HT-29 (cell line): ENCODE results near the gene MXRA7. TPM values are rescaled to one million over a fixed set of nuclear protein-coding genes. Genes with fewer than 3 reads are reported as not detected.
"Not testable (repeated sequence)": the region's sequence is repeated elsewhere in the genome, so short reads cannot be mapped to it uniquely, and the experiment has no call there.

ENCODE experiments used
- DNase-seq: peaks from one replicate; pipeline ENCODE4 v3.0.0-alpha.2; 2015; ENCODE audit warnings: low spot score
- small RNA-seq: library from RNA; depleted of rRNA; stranded (forward); fragments of <200 nt; gene quantifications from one replicate; pipeline ENCODE3, GENCODE V24; 2014
- total RNA-seq: library from RNA; depleted of rRNA; stranded (reverse); fragments of >200 nt; shearing (Covaris generic); gene quantifications from 2 replicates; pipeline ENCODE4 v1.2.3, GENCODE V29; 2014; rRNA removed

Gene MXRA7
- total RNA-seq, 1 experiment from 2014 or later = 0.23 TPM

GRCh38 chr17:76643553-76644148 lies 67.1 kb downstream of the MXRA7 start, which contains the start of gene ST6GALNAC1:
ST6GALNAC1 (minus strand) TSS chr17:76643757; CDS start chr17:76643638, 119 bp downstream.
- peak; percentile 62 for DNase-seq

GRCh38 chr17:76642994-76643393 lies 67.8 kb downstream of the MXRA7 start:
- DNase-seq = no peak

- DNase-seq = no peak
These were observed 68.7 kb downstream of the MXRA7 start for GRCh38 chr17:76642032-76642561.

GRCh38 chr17:76641501-76641900 lies 69.3 kb downstream of the MXRA7 start:
- DNase-seq = peak; percentile 80

DNA sequence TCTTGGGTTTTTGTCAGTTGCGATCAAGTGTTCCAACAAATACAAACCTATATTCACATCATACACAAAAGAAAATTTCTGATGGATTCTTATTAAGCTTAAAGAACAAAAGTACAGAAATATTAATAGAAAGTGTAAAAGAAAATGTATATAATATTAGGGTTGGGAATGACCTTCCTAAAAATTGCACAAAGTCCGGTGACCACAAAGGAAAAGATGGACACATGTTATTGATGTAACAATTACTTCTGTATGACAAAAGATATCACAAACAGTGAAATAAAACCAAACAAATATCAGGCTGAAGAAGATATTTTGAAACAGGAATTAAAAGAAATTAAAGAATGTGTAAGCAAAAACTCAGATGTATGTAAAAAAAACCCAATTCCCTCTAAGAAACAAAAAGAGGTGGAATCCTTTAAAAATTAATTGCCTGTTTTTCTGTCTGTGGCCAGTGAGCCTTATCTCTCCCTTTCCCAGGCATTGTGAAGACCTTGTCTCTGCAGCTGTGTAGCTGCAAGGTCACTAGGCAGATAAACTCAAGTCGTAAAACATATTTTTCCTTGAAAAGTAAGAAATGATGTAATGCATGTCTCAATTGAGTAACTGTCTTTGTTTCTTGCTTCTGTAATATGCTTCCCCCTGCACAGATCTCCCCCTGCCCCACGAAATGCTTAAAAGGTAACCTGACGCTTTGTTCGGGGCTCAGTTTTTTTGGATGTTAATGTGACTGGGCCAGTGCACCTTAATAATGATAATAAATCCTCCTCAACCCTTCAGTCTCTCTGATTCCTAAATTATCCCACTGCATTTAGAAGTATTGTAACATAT lies 70.0 kb downstream of the MXRA7 start:
- no peak for DNase-seq

GRCh38 chr17:76638263-76638662 lies 72.5 kb downstream of the MXRA7 start:
- DNase-seq = no peak

GRCh38 chr17:76636486-76637206 lies 74.1 kb downstream of the MXRA7 start:
- not testable (repeated sequence) for DNase-seq

DNA sequence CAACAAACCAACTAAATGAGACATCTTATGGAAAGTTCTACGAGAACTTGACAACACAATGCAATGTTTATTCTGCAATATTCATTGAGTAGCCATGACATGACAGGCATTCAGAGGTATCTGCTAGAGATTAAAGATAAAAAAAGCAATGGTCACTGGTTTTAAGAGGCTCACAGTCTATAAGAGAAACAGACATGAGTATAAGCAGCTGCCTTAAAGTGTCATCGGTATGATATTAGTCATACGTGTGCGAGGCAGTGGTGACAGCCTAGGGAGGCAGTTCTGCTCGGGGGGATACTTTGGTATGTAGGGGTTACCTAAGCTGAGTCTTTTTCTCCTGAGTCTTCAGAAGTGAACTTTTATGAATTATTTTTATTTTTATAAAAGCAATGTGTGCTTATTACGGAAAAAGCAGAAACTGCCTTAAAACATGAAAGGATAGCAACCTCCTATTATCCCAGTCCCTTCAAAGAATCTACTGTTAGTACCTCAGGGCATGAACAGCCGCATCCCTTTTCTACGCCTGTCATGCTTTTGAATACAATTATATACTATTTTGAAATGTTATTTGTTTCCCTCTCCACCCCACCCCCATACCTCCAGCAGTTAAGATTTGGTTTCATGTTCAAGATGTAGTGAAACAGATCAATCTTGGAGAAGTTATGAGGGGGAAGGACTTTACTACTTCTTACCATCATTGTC lies 75.0 kb downstream of the MXRA7 start:
- DNase-seq = no peak

DNA sequence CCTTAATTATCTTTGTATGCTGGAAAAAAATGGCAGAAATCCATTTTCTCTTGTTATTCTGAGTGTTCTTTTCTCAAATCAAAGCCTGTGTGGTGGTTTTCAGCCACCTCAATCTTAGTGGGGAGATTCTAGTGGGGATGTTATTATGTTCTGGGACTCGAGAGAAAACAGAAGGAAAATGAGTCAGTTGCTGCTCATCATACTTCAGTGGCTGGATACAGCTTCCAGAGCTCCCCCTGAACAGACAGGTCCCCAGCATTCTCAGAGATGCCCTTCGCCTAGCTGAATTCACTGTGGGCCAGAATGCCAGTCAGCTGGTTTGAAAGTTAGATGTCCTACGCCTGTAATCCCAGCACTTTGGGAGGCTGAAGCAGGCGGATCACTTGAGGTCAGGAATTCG lies 75.7 kb downstream of the MXRA7 start:
- DNase-seq = no peak

DNA sequence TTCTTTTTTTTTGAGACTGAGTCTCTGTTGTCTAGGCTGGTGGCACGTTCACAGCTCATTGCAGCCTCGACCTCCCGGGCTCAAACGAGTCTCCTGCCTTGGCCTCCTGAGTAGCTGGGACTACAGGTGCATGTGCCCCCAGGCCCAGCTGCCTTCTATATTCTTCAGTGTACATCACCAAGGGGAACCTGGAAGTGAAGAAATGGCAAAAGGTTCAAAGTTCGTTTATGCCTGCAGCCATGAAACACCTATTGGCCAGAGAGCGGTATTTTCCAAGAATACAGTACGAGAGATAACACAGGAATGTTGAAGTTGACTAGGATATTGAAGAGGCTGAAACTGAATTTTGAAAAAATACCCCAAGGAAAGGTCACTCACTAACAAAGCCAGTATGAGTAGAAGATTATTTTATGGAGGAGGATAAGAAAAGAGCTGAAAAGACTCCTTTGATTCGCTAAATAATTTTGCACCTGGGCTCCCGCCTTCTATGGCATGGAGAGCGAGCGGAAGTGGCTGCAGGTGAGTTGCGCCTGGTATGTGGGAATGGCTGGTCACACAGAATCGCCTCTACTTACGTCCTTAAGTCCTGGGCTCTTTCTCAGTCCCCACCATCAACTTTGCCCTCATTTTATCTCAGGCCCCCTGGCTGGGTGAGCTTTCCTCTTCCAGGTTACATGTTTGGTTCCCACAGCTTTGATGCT lies 77.0 kb downstream of the MXRA7 start:
- no peak for DNase-seq

- no peak for DNase-seq
These were observed 78.8 kb downstream of the MXRA7 start for GRCh38 chr17:76631821-76632565.

DNA sequence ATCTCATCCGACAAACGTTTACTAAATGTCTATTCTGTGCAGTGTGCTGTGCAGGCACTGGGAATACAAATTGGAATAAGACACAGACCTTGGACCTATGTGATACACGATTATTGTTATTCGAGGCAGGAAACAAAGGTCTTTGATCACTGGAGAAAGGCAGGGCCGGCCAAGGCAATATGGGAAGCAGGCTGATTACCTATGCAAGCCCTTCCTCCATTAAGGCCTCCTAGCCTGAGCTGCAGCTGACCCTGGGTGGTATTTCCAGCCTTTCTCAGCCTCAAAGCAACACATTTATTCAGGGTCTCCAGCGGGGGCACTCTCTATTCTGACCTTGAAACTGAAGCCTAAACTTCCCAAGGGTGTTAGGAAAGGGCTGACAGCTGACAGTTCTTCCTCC lies 80.6 kb downstream of the MXRA7 start:
- DNase-seq = no peak

Small RNA genes lying within 50 kb of the gene (small RNA-seq; reads per million reads assigned to genes)
- gene AC005837.3 = not detected
- not detected for gene RF02271
- not detected for gene RNU6-227P
- not detected for gene RNU6-97P
- gene RNY4P36 = 0.43 reads per million

Other genes with a start within 250 kb of the MXRA7 start
- gene AANAT, start 243.4 kb downstream of the MXRA7 start, total RNA-seq = not detected in 2 replicates
- gene RHBDF2, start 209.5 kb downstream of the MXRA7 start, total RNA-seq = 42.0 and 46.5 TPM in 2 replicates
- gene CYGB, start 173.3 kb downstream of the MXRA7 start, total RNA-seq = not detected in 2 replicates
- not detected in 2 replicates for gene PRCD, start 170.9 kb downstream of the MXRA7 start, total RNA-seq
- gene ST6GALNAC2, start 125.1 kb downstream of the MXRA7 start, total RNA-seq = 1.0 and 2.6 TPM in 2 replicates
- 5.3 and 9.6 TPM in 2 replicates for gene ST6GALNAC1, start 67.2 kb downstream of the MXRA7 start, total RNA-seq
- gene JMJD6, start 15.6 kb upstream of the MXRA7 start, total RNA-seq = 28.0 and 34.0 TPM in 2 replicates
- 52.1 and 52.8 TPM in 2 replicates for gene METTL23, start 15.9 kb upstream of the MXRA7 start, total RNA-seq
- 1,245 and 1,410 TPM in 2 replicates for gene SRSF2, start 26.4 kb upstream of the MXRA7 start, total RNA-seq
- 21.5 and 24.9 TPM in 2 replicates for gene MFSD11, start 27.2 kb upstream of the MXRA7 start, total RNA-seq
- gene MGAT5B, start 157.4 kb upstream of the MXRA7 start, total RNA-seq = not detected in 2 replicates